Ishikawa (cell line): ENCODE measurements around the gene CFD.

Source experiments
- CEBPB ChIP-seq: IDR thresholded peaks from 2 replicates; pipeline ENCODE4 v1.6.1; 2012
- CREB1 ChIP-seq: IDR thresholded peaks from 2 replicates; pipeline ENCODE4 v1.6.1; 2012; ENCODE audit warnings: low read depth
- EGR1 ChIP-seq: IDR thresholded peaks from 2 replicates; pipeline ENCODE4 v1.6.1; 2012
- EP300 ChIP-seq: IDR thresholded peaks from 2 replicates; pipeline ENCODE4 v1.6.1; 2012; ENCODE audit warnings: borderline replicate concordance
- FOXM1 ChIP-seq: IDR thresholded peaks from 2 replicates; pipeline ENCODE4 v1.6.1; 2012; ENCODE audit warnings: low read depth, borderline replicate concordance
- MAX ChIP-seq: IDR thresholded peaks from 2 replicates; pipeline ENCODE4 v1.6.1; 2012
- NFIC ChIP-seq: IDR thresholded peaks from 2 replicates; pipeline ENCODE4 v1.6.1; 2012
- RAD21 ChIP-seq: IDR thresholded peaks from 2 replicates; pipeline ENCODE4 v1.6.1; 2012; ENCODE audit warnings: low read depth
- REST ChIP-seq: IDR thresholded peaks from 2 replicates; pipeline ENCODE4 v1.6.1; 2012; ENCODE audit warnings: low read depth, mild to moderate bottlenecking
- TAF1 ChIP-seq: IDR thresholded peaks from 2 replicates; pipeline ENCODE4 v1.6.1; 2012; ENCODE audit warnings: low read depth, mild to moderate bottlenecking
- TCF12 ChIP-seq: IDR thresholded peaks from 2 replicates; pipeline ENCODE4 v1.6.1; 2012; ENCODE audit warnings: low read depth
- TEAD4 ChIP-seq: IDR thresholded peaks from 2 replicates; pipeline ENCODE4 v1.6.1; 2012
- USF1 ChIP-seq: IDR thresholded peaks from 2 replicates; pipeline ENCODE4 v1.6.1; 2012
- YY1 ChIP-seq: IDR thresholded peaks from 2 replicates; pipeline ENCODE4 v1.6.1; 2012; ENCODE audit warnings: low read depth
- ZBTB7A ChIP-seq: IDR thresholded peaks from 2 replicates; pipeline ENCODE4 v1.6.1; 2012; ENCODE audit warnings: low read depth

CFD gene

GRCh38 chr19:884420-885211 lies 25.2 kb downstream of the CFD start:
- TF ChIP-seq EGR1 (no peak), NFIC (no peak), REST (no peak), TEAD4 (no peak)

- TF ChIP-seq TEAD4 (no peak), TCF12 (no peak), USF1 (no peak), FOXM1 (no peak), CEBPB (no peak), EP300 (no peak), CREB1 (no peak), EGR1 (no peak), YY1 (no peak), RAD21 (no peak), TAF1 (no peak), ZBTB7A (no peak), NFIC (no peak), MAX (no peak), REST (no peak)
Measured at GRCh38 chr19:885536-886224, 26.2 kb downstream of the CFD start.

- no peak for TF ChIP-seq CEBPB
- no peak for TF ChIP-seq ZBTB7A
- no peak for TF ChIP-seq TEAD4
- no peak for TF ChIP-seq MAX
- TF ChIP-seq RAD21, result no peak
- no peak for TF ChIP-seq REST
- no peak for TF ChIP-seq TAF1
Measured at GRCh38 chr19:887072-887471, 27.6 kb downstream of the CFD start.

GRCh38 chr19:887599-887998 lies 28.1 kb downstream of the CFD start:
- TF ChIP-seq CREB1, result no peak
- no peak for TF ChIP-seq MAX
- no peak for TF ChIP-seq USF1
- no peak for TF ChIP-seq TCF12
- no peak for TF ChIP-seq TEAD4
- TF ChIP-seq NFIC, result no peak
- no peak for TF ChIP-seq ZBTB7A
- TF ChIP-seq YY1, result no peak
